Measurements from ENCODE around the gene INPP5D.

The INPP5D gene

GRCh38 chr2:233209533-233210171 is 149.5 kb downstream of the INPP5D start:
- no peak for DNase-seq (ENCODE audit: low read depth)

GRCh38 chr2:233210281-233210680 is 150.1 kb downstream of the INPP5D start:
- no peak for DNase-seq (ENCODE audit: low read depth)

GRCh38 chr2:233210843-233211547 is 150.9 kb downstream of the INPP5D start:
- peak; percentile 27 for DNase-seq (ENCODE audit: low read depth)

GRCh38 chr2:233211548-233211895 is 151.4 kb downstream of the INPP5D start:
- no peak for DNase-seq (ENCODE audit: low read depth)

GRCh38 chr2:233213011-233213410 is 152.9 kb downstream of the INPP5D start:
- no peak for DNase-seq (ENCODE audit: low read depth)

GRCh38 chr2:233213975-233214374 is 153.8 kb downstream of the INPP5D start:
- no peak for DNase-seq (ENCODE audit: low read depth)

- DNase-seq (ENCODE audit: low read depth), result no peak
Observed at GRCh38 chr2:233217892-233218377, 157.8 kb downstream of the INPP5D start.

GRCh38 chr2:233218836-233219235 is 158.7 kb downstream of the INPP5D start:
- no peak for DNase-seq (ENCODE audit: low read depth)

- DNase-seq (ENCODE audit: low read depth), result no peak
Observed at GRCh38 chr2:233219848-233220247, 159.7 kb downstream of the INPP5D start.

GRCh38 chr2:233221378-233222063 is 161.4 kb downstream of the INPP5D start:
- DNase-seq (ENCODE audit: low read depth), result no peak

GRCh38 chr2:233223059-233223894 is 163.1 kb downstream of the INPP5D start:
- DNase-seq (ENCODE audit: low read depth), result no peak

GRCh38 chr2:233225230-233226068 is 165.3 kb downstream of the INPP5D start:
- DNase-seq (ENCODE audit: low read depth), result no peak

GRCh38 chr2:233226511-233227031 is 166.4 kb downstream of the INPP5D start:
- no peak for DNase-seq (ENCODE audit: low read depth)

GRCh38 chr2:233227346-233227978 is 167.3 kb downstream of the INPP5D start:
- no peak for DNase-seq (ENCODE audit: low read depth)

GRCh38 chr2:233228376-233228775 is 168.2 kb downstream of the INPP5D start:
- DNase-seq (ENCODE audit: low read depth), result no peak

- DNase-seq (ENCODE audit: low read depth), result no peak
Observed at GRCh38 chr2:233233618-233234230, 173.6 kb downstream of the INPP5D start.

- no peak for DNase-seq (ENCODE audit: low read depth)
Observed at GRCh38 chr2:233234264-233234663, 174.1 kb downstream of the INPP5D start.

GRCh38 chr2:233234996-233235395 is 174.9 kb downstream of the INPP5D start:
- DNase-seq (ENCODE audit: low read depth), result no peak

GRCh38 chr2:233235977-233236376 is 175.8 kb downstream of the INPP5D start:
- DNase-seq (ENCODE audit: low read depth), result no peak

Data from HS-27A (cell line).